Keratinocyte (primary cell): ENCODE data around the gene DENND1A. TPM values are rescaled to one million over a fixed set of nuclear protein-coding genes. Genes with fewer than 3 reads are reported as not detected.

ENCODE experiments used
- DNase-seq: peaks from one replicate; pipeline ENCODE4 v3.0.0-alpha.2; 2011; ENCODE audit warnings: low read depth, missing footprints, low spot score
- FAIRE-seq: peaks from 2 replicates; lab custom pipeline; 2011; peaks lifted over from hg19 to GRCh38; lab: Jason Lieb, UNC
- H2AFZ ChIP-seq: 2 replicates; pipeline ENCODE4 v1.6.0; 2012; ENCODE audit warnings: low read length, control low read depth, inconsistent platforms; ENCODE audit not compliant: control insufficient read depth
- H3K27ac ChIP-seq: 2 replicates; pipeline ENCODE4 v1.5.1; 2011; ENCODE audit warnings: low read length; ENCODE audit not compliant: control insufficient read depth, insufficient read depth
- H3K27me3 ChIP-seq: 3 replicates; pipeline ENCODE4 v1.6.0; 2011; ENCODE audit warnings: low read length; ENCODE audit not compliant: control insufficient read depth, insufficient read depth; ENCODE audit errors: extremely low read depth
- H3K36me3 ChIP-seq, 2 experiments: 2 replicates in 1 of 2; 3 replicates in 1 of 2; pipeline ENCODE4 v1.5.1; 2011; ENCODE audit warnings: low read length in 2 of 2, mild to moderate bottlenecking in 1 of 2; ENCODE audit not compliant: control insufficient read depth in 2 of 2, insufficient read depth in 2 of 2; ENCODE audit errors: extremely low read depth in 1 of 2
- H3K4me1 ChIP-seq: 3 replicates; pipeline ENCODE4 v1.5.1; 2011; ENCODE audit warnings: low read length; ENCODE audit not compliant: control insufficient read depth, insufficient read depth; ENCODE audit errors: extremely low read depth
- H3K4me2 ChIP-seq: 3 replicates; pipeline ENCODE4 v1.6.0; 2011; ENCODE audit warnings: low read depth, low read length; ENCODE audit not compliant: control insufficient read depth, insufficient read depth; ENCODE audit errors: extremely low read depth
- H3K4me3 ChIP-seq, 3 experiments: fragments of 200-600 bp in 1 of 3; sonication (generic) in 1 of 3; 2 replicates in 2 of 3; 3 replicates in 1 of 3; pipeline ENCODE4 v1.5.1; 2011 to 2016; ENCODE audit warnings: low read length in 3 of 3, mild to moderate bottlenecking in 3 of 3, control low read depth in 2 of 3, inconsistent platforms in 1 of 3, low read depth in 1 of 3, mixed read lengths in 1 of 3, mixed run types in 1 of 3, moderate library complexity in 1 of 3; ENCODE audit not compliant: control insufficient read depth in 2 of 3, insufficient read depth in 2 of 3; ENCODE audit errors: extremely low read depth in 1 of 3
- H3K79me2 ChIP-seq: 2 replicates; pipeline ENCODE4 v1.6.0; 2012; ENCODE audit warnings: low read length; ENCODE audit not compliant: control insufficient read depth, insufficient read depth
- H3K9ac ChIP-seq: 3 replicates; pipeline ENCODE4 v1.6.0; 2011; ENCODE audit warnings: low read length; ENCODE audit not compliant: control insufficient read depth, insufficient read depth; ENCODE audit errors: extremely low read depth
- H3K9me1 ChIP-seq: 3 replicates; pipeline ENCODE4 v1.6.0; 2011; ENCODE audit warnings: low read length; ENCODE audit not compliant: control insufficient read depth, insufficient read depth; ENCODE audit errors: extremely low read depth
- H3K9me3 ChIP-seq: 2 replicates; pipeline ENCODE4 v1.5.1; 2012; ENCODE audit warnings: low read depth, low read length; ENCODE audit not compliant: control insufficient read depth
- H4K20me1 ChIP-seq: 3 replicates; pipeline ENCODE4 v1.6.0; 2011; ENCODE audit warnings: low read length; ENCODE audit not compliant: control insufficient read depth, insufficient read depth; ENCODE audit errors: extremely low read depth
- CTCF ChIP-seq, 3 experiments: IDR thresholded peaks in 1 of 3; conservative IDR thresholded peaks in 1 of 3; optimal IDR thresholded peaks in 1 of 3; 2 replicates in 2 of 3; 3 replicates in 1 of 3; pipeline versions ENCODE3 to v1.5.1; 2011; ENCODE audit warnings: low read length in 3 of 3, mild to moderate bottlenecking in 3 of 3, moderate library complexity in 2 of 3, control low read depth in 1 of 3, inconsistent platforms in 1 of 3; ENCODE audit not compliant: insufficient read depth in 2 of 3; ENCODE audit errors: extremely low read depth in 1 of 3
- EZH2 ChIP-seq: IDR thresholded peaks from one replicate; pipeline ENCODE4 v1.6.1; 2012; ENCODE audit warnings: inconsistent platforms, mild to moderate bottlenecking, low read length, moderate library complexity
- dilution Hi-C: fragments of 300-500 bp; cut with MboI; formaldehyde crosslinking; loops from one replicate; pipeline ENCODE4 v1.7.0; 2020; ENCODE audit warnings: low sequenced_read_pairs; ENCODE audit not compliant: extremely low pct_ligation_motif_present
- polyA plus RNA-seq, 5 experiments: library from polyadenylated mRNA; depleted of rRNA in 3 of 5; stranded (reverse) in 3 of 5; stranded (forward) in 1 of 5; unstranded in 1 of 5; fragments of >200 nt; gene quantifications; 1 replicate in 1 of 5; 2 replicates in 3 of 5; 3 replicates in 1 of 5; pipeline versions ENCODE4 v1.2.1 to v1.2.3, GENCODE V29; 2011 to 2012; ENCODE audit warnings: missing spikeins in 2 of 5, low read depth in 1 of 5, low replicate concordance in 1 of 5

DENND1A gene
- polyA plus RNA-seq, 1 donor (not counting 4 experiments of a cell fraction or from before 2014, with no cell fraction given), result 13.0 TPM

- no peak for FAIRE-seq
These were observed 551.9 kb downstream of the DENND1A start for GRCh38 chr9:123378025-123378424.

GRCh38 chr9:123377211-123377971, 552.5 kb downstream of the DENND1A start:
- dilution Hi-C loops, result no loop called here
- Histone ChIP-seq H3K27ac (no peak overlapping the region), H3K36me3 (no peaks in the 10 kb centered on the region), H3K4me2 (no peak overlapping the region), H3K4me1 (no peaks in the 10 kb centered on the region), H3K9me1 (no peaks in the 10 kb centered on the region), H4K20me1 (no peaks in the 10 kb centered on the region), H3K9me3 (no peaks in the 10 kb centered on the region), H3K9ac (no peak overlapping the region), H3K79me2 (no peaks in the 10 kb centered on the region), H2AFZ (no peak overlapping the region), H3K4me3 (no peak overlapping the region), H3K27me3 (peaks cover 40% of the 10 kb centered on the region)
- DNase-seq (no peak), FAIRE-seq (no peak)
- TF ChIP-seq CTCF (optimal IDR thresholded peaks at IDR 0.05 in 1 of 3, IDR thresholded peaks at IDR 0.05 in 1 of 3, conservative IDR thresholded peaks at IDR 0.05 in 1 of 3; ENCODE audit: extremely low read depth in 1 of 3, insufficient read depth in 2 of 3, low read length in 3 of 3) (no peak), EZH2 (no peak)

More at GRCh38 chr9:123378025-123378424, 551.9 kb downstream of the DENND1A start:
- no peaks in the 10 kb centered on the region for H3K36me3 ChIP-seq
- no peak overlapping the region for H3K4me2 ChIP-seq
- no peak for TF ChIP-seq CTCF (optimal IDR thresholded peaks at IDR 0.05 in 1 of 3, IDR thresholded peaks at IDR 0.05 in 1 of 3, conservative IDR thresholded peaks at IDR 0.05 in 1 of 3; ENCODE audit: extremely low read depth in 1 of 3, insufficient read depth in 2 of 3, low read length in 3 of 3)
- TF ChIP-seq EZH2, result no peak
- no peaks in the 10 kb centered on the region for H3K9me3 ChIP-seq
- no peaks in the 10 kb centered on the region for H4K20me1 ChIP-seq
- H3K4me1 ChIP-seq, result no peaks in the 10 kb centered on the region
- H3K9ac ChIP-seq, result no peak overlapping the region
- no peak overlapping the region for H2AFZ ChIP-seq
- H3K27me3 ChIP-seq, result peaks cover 34% of the 10 kb centered on the region
- dilution Hi-C loops, result no loop called here
- H3K79me2 ChIP-seq, result no peaks in the 10 kb centered on the region
- H3K4me3 ChIP-seq, result no peak overlapping the region
- H3K9me1 ChIP-seq, result no peaks in the 10 kb centered on the region
- H3K27ac ChIP-seq, result no peak overlapping the region
- no peak for DNase-seq
